Aorta (tissue), 5 donors: ENCODE measurements around the gene FAHD2A. TPM values are rescaled to one million over a fixed set of nuclear protein-coding genes. Genes with fewer than 3 reads are reported as not detected.
"Not testable (repeated sequence)": the region's sequence is repeated elsewhere in the genome, so short reads cannot be mapped to it uniquely, and the experiment has no call there.

Experiments used
- ATAC-seq: fragments of 200-7000 bp; cut with Tn5 transposase; one replicate; pipeline ENCODE4 v1.9.1; 2022; ENCODE audit warnings: moderate library complexity; ENCODE audit not compliant: low FRiP score
- DNase-seq, 2 donors: peaks; one replicate each; pipeline ENCODE4 v3.0.0-alpha.2; 2020
- H3K27ac ChIP-seq, 2 donors: one replicate each; pipeline ENCODE4 v1.5.1; 2013; ENCODE audit warnings: low read length in 2 of 2, mild to moderate bottlenecking in 2 of 2, moderate library complexity in 2 of 2, control low read depth in 1 of 2, inconsistent platforms in 1 of 2, low read depth in 1 of 2
- H3K27me3 ChIP-seq, 2 donors: one replicate each; pipeline ENCODE4 v1.6.1; 2013; ENCODE audit warnings: control low read depth in 1 of 2, low read length in 1 of 2, mild to moderate bottlenecking in 1 of 2, moderate library complexity in 1 of 2; ENCODE audit not compliant: insufficient read depth in 2 of 2, control insufficient read depth in 1 of 2
- H3K36me3 ChIP-seq, 2 donors: one replicate each; pipeline ENCODE4 v1.6.1; 2013; ENCODE audit warnings: control low read depth in 1 of 2, low read length in 1 of 2, mild to moderate bottlenecking in 1 of 2; ENCODE audit not compliant: insufficient read depth in 2 of 2, control insufficient read depth in 1 of 2
- H3K4me1 ChIP-seq, 2 donors: one replicate each; pipeline ENCODE4 v1.6.1; 2013; ENCODE audit warnings: low read length in 2 of 2, control low read depth in 1 of 2, mild to moderate bottlenecking in 1 of 2, moderate library complexity in 1 of 2; ENCODE audit not compliant: insufficient read depth in 2 of 2, control insufficient read depth in 1 of 2
- H3K4me3 ChIP-seq, 2 donors: one replicate each; pipeline ENCODE4 v1.5.1; 2013; ENCODE audit warnings: low read length in 2 of 2, control low read depth in 1 of 2, mild to moderate bottlenecking in 1 of 2
- H3K9me3 ChIP-seq: one replicate; pipeline ENCODE4 v1.6.1; 2013; ENCODE audit warnings: mild to moderate bottlenecking, low read length; ENCODE audit not compliant: control insufficient read depth
- WGBS, 2 donors: extraction: QIAGEN DNeasy Blood & Tissue Kit; methylation state at CpG; one replicate each; pipeline ENCODE4 v1.1.7; 2013; 5-methylcytosine and 5-hydroxymethylcytosine counted together
- intact Hi-C, 2 donors: fragments of 100-400 bp; cut with DNase I; formaldehyde crosslinking; loops; one replicate each; pipeline versions ENCODE4 v1.14.2 to v1.15.0; 2022
- polyA plus RNA-seq, 2 donors: library from polyadenylated mRNA; stranded (reverse); fragments of 200-250 nt; gene quantifications; one replicate each; pipeline ENCODE4 v1.2.3, GENCODE V29; 2013
- total RNA-seq, 2 donors: library from RNA; stranded (reverse); fragmentation: NEBNext Ultra II Directional; extraction: Animal tissue kit (Norgen Biotek cat#: 25700); gene quantifications; one replicate each; pipeline ENCODE4 v1.2.1, GENCODE V29; 2021
- donor health status: healthy with polysubstance abuse.
- donor health status: Bipolar disorder and iron deficiency.
- donor health status: DM: no; HTN: no; CAD: no.
- donor health status: DM: no; HTN: no; CAD: no.
- donor health status: DM: yes; HTN: yes; CAD: no.

The FAHD2A gene
- total and polyA plus RNA-seq, 4 donors = 17.7 to 23.3 (median 22.6) TPM

GRCh38 chr2:95434507-95435076, 32.1 kb downstream of the FAHD2A start:
- 0 to 1% methylated on average over 2 of the region's 3 CpGs for WGBS, 2 donors
- DNase-seq (peak; percentile 83 to 91), ATAC-seq (peak; percentile 88)
- H3K27me3 ChIP-seq, H3K4me3 ChIP-seq, H3K36me3 ChIP-seq, H3K9me3 ChIP-seq, H3K4me1 ChIP-seq, intact Hi-C loops: not testable (repeated sequence)
- peak overlapping the region in 1 of 2 donors; percentile 51 for H3K27ac ChIP-seq

DNA sequence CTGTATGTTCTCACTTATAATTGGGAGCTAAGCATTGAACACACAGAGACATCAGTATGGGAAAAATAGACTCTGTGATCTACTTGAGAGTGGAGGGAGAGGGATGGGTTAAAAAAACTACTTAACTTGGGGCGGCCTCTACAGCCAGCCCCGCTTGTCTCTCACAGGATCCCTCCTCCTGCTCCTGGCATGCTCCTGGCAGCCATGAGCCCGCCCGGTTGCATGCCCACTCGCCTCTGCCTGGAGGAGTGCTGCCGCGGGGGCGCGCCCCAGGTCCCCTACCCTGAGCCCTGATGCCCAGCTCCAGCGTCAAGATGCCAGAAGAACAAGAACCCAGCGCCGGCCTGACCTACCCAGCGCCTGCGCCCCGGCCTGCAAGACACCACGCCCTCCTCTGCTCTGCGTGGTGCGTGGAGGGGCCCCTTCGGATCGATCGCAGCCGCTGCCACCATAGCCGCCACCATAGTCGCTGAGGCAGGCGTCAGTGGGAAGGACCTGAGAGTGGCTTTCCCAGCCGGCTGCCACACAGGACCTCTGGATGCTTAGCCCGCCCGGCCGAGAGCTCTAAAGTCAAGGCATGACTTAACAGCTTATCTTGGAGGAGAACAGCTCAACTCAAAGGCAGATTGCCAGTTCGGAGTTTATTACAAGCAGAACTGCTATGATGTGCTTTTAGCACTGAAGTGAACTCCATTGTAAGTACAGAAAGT, 32.8 kb downstream of the FAHD2A start:
- H3K27ac ChIP-seq, H3K27me3 ChIP-seq, H3K4me3 ChIP-seq, DNase-seq, H3K4me1 ChIP-seq, H3K9me3 ChIP-seq, intact Hi-C loops, H3K36me3 ChIP-seq: not testable (repeated sequence)
- peak; percentile 63 for ATAC-seq
- WGBS, 2 donors = no CpG with 5 or more reads among the region's 30 CpGs

GRCh38 chr2:95435872-95436209, 33.3 kb downstream of the FAHD2A start:
- DNase-seq, H3K36me3 ChIP-seq, intact Hi-C loops, H3K9me3 ChIP-seq, H3K27ac ChIP-seq, ATAC-seq, H3K4me1 ChIP-seq, H3K4me3 ChIP-seq, H3K27me3 ChIP-seq: not testable (repeated sequence)
- 3 to 11% methylated on average over 3 of the region's 5 CpGs for WGBS, 2 donors

- ATAC-seq = peak; percentile 66
- H3K27ac ChIP-seq, H3K36me3 ChIP-seq, H3K27me3 ChIP-seq, H3K9me3 ChIP-seq, H3K4me3 ChIP-seq, intact Hi-C loops, H3K4me1 ChIP-seq, DNase-seq: not testable (repeated sequence)
- WGBS, 2 donors = no CpG with 5 or more reads among the region's 2 CpGs
These were observed 40.1 kb downstream of the FAHD2A start for GRCh38 chr2:95442474-95443099.

DNA sequence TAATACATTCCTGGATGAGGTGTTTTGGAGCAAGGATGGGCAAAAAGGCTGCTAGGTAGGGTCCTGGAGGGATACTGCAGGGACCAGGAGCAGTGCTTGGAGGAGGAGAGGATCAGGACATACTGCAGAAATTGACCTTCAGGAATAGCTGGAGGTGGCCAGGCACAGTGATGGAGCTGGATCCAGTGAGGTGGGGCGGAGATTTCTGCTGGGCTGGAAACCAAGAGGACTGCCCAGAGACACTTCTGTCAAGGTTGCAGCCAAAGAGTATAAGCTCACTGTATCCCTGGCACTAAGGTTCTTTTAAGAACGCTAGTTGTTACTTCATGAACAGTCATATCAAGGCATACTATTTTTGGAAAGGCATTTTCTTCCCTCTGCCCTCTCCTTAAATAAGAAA, 42.8 kb downstream of the FAHD2A start:
- intact Hi-C loops, H3K27ac ChIP-seq, DNase-seq, H3K36me3 ChIP-seq, H3K4me3 ChIP-seq, H3K9me3 ChIP-seq, H3K27me3 ChIP-seq, ATAC-seq, H3K4me1 ChIP-seq: not testable (repeated sequence)
- WGBS, 2 donors = no CpG with 5 or more reads among the region's 2 CpGs

- ATAC-seq, H3K9me3 ChIP-seq, H3K4me3 ChIP-seq, DNase-seq, intact Hi-C loops, H3K4me1 ChIP-seq, H3K27ac ChIP-seq, H3K36me3 ChIP-seq, H3K27me3 ChIP-seq: not testable (repeated sequence)
- WGBS, 2 donors = no CpG with 5 or more reads among the region's 3 CpGs
These were observed 60.8 kb downstream of the FAHD2A start for GRCh38 chr2:95463292-95463691.

Other genes with a start within 250 kb of the FAHD2A start
- gene ZNF514, start 242.9 kb upstream of the FAHD2A start, total RNA-seq = 10 to 100 TPM; 13.9 to 30.7 TPM
- 10 to 100 TPM in 1 of 2 donors, 1 to 10 TPM in 1; 7.6 to 16.9 TPM for gene ZNF514, start 242.9 kb upstream of the FAHD2A start, polyA plus RNA-seq
- 1 to 10 TPM; 3.1 to 5.9 TPM for gene ZNF2, start 236.9 kb upstream of the FAHD2A start, total RNA-seq
- gene ZNF2, start 236.9 kb upstream of the FAHD2A start, polyA plus RNA-seq = 1 to 10 TPM; 1.3 to 2.3 TPM
- 1 to 10 TPM; 4.3 to 8.3 TPM for gene ZNF892, start 195.2 kb upstream of the FAHD2A start, total RNA-seq
- under 1 TPM in 1 of 2 donors, not detected in 1; 0.64 TPM for gene ZNF892, start 195.2 kb upstream of the FAHD2A start, polyA plus RNA-seq
- gene PROM2, start 128.3 kb upstream of the FAHD2A start, total RNA-seq = 1 to 10 TPM; 1.4 to 2.8 TPM
- 1 to 10 TPM in 1 of 2 donors, not detected in 1; 1.4 TPM for gene PROM2, start 128.3 kb upstream of the FAHD2A start, polyA plus RNA-seq
- 10 to 100 TPM in 1 of 2 donors, 1 to 10 TPM in 1; 7.7 to 10.7 TPM for gene KCNIP3, start 105.4 kb upstream of the FAHD2A start, total RNA-seq
- gene KCNIP3, start 105.4 kb upstream of the FAHD2A start, polyA plus RNA-seq = 1 to 10 TPM; 2.9 to 7.6 TPM
- gene TRIM43B, start 82.0 kb downstream of the FAHD2A start, total RNA-seq = not detected
- gene TRIM43B, start 82.0 kb downstream of the FAHD2A start, polyA plus RNA-seq = not detected
- gene TRIM43, start 189.3 kb downstream of the FAHD2A start, total RNA-seq = not detected
- gene TRIM43, start 189.3 kb downstream of the FAHD2A start, polyA plus RNA-seq = not detected